Measurements from ENCODE around the gene TECTA.

Gene TECTA, protein sequence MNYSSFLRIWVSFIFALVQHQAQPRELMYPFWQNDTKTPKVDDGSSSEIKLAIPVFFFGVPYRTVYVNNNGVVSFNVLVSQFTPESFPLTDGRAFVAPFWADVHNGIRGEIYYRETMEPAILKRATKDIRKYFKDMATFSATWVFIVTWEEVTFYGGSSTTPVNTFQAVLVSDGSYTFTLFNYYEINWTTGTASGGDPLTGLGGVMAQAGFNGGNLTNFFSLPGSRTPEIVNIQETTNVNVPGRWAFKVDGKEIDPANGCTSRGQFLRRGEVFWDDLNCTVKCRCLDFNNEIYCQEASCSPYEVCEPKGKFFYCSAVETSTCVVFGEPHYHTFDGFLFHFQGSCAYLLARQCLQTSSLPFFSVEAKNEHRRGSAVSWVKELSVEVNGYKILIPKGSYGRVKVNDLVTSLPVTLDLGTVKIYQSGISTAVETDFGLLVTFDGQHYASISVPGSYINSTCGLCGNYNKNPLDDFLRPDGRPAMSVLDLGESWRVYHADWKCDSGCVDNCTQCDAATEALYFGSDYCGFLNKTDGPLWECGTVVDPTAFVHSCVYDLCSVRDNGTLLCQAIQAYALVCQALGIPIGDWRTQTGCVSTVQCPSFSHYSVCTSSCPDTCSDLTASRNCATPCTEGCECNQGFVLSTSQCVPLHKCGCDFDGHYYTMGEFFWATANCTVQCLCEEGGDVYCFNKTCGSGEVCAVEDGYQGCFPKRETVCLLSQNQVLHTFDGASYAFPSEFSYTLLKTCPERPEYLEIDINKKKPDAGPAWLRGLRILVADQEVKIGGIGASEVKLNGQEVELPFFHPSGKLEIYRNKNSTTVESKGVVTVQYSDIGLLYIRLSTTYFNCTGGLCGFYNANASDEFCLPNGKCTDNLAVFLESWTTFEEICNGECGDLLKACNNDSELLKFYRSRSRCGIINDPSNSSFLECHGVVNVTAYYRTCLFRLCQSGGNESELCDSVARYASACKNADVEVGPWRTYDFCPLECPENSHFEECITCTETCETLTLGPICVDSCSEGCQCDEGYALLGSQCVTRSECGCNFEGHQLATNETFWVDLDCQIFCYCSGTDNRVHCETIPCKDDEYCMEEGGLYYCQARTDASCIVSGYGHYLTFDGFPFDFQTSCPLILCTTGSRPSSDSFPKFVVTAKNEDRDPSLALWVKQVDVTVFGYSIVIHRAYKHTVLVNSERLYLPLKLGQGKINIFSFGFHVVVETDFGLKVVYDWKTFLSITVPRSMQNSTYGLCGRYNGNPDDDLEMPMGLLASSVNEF (N-terminal part only)

DNA sequence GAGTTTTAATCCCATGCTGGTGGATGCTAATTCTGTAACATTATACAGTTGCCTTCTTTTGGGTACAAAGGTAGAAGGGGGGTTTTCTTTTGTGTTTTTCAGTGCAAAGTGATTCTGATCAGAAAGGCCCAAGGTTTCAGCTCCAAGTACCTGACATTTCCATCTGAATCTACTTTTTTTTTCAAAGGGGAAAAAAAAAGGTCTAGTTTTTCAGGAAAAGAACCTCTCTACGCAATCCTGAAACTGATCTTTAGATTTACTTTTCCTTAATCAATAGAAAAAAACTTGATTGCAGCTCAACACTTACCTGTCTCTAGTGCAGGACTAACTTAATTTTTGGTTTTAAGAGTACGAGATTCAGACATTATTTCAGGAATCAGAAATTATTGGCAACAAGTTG is at the start of gene TECTA:
Gene TECTA, plus strand, starts transcription at position 301 of the 400 bp plus-strand sequence. CDS start 1,423 bp downstream, outside the sequence.
- Histone ChIP-seq H3K27ac (no peak within 1 kb of the TSS), H3K4me3 (no peak within 1 kb of the TSS)

DNA sequence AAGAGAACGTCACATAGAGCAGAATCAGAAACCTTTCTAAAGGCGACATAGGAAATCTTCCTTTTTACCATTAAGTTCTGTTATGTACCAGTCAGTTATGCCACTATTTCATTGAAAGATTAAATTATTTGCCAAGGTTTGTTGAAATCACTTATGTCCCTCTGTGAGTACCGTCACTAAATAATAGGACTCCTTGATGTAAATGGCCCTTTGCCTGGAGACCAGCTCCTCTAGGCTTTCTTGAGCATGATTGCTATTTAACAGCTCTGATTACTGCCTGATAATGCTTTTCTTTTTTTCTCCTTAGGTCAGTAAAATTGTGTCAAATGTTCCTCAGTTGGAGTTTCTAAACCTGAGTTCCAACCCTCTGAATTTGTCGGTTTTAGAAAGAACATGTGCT is 47.8 kb upstream of the TECTA start:
- no peak overlapping the region for H3K4me3 ChIP-seq
- H3K27ac ChIP-seq: no peak overlapping the region

DNA sequence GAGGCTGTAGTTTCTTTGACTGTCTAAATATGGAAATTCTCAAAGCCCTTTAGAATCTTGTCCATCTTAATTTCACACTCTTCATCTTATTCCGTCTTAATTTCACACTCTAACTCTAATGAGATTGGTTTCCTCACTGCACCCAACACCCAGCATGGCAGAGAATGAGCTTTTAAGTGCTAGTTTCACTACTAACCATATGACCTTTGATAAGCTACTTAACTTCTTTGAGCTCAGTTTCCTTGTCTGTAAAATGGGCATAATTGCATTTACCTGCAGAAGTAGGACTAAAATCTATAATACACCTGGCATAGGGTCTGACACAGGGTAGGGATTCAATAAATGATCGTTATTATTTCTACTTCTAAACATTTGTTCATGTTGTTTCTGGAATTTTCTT is 46.8 kb upstream of the TECTA start:
- no peak overlapping the region for H3K4me3 ChIP-seq
- H3K27ac ChIP-seq: no peak overlapping the region

DNA sequence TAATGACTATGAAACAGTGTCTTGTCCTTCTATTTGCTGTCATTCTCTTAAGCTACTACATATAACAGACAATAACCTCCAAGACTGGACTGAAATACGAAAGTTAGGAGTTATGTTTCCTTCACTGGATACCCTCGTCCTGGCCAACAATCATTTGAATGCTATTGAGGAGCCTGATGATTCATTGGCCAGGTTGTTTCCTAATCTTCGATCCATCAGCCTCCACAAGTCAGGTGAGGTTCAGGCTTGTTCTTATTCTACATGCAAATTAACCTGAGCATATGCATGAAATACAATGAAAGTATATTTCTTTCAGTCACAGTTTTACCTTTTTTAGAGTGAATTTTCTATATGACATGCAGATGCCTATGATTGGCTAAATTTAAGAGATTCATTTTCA is 46.0 kb upstream of the TECTA start:
- Histone ChIP-seq H3K4me3 (no peak overlapping the region), H3K27ac (no peak overlapping the region)

DNA sequence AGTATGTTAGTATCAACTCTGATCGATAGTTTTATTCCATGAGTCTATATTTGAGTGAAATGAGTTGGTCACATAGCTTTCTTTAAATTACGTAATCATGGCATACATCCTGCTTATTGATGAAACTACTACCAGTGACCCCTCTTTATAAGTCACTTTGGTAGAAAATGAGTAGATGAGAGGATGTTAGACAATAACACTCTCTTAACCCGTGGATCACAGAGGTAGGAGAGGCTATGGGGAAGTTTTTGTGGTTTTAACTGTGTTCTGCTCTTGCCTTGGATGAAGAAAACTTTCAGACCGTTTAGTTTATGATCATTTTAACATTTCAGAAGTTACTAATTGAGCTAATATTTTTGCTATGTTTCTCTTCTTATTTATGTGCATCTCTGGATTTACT is 43.1 kb upstream of the TECTA start:
- no peak overlapping the region for H3K27ac ChIP-seq
- no peak overlapping the region for H3K4me3 ChIP-seq

DNA sequence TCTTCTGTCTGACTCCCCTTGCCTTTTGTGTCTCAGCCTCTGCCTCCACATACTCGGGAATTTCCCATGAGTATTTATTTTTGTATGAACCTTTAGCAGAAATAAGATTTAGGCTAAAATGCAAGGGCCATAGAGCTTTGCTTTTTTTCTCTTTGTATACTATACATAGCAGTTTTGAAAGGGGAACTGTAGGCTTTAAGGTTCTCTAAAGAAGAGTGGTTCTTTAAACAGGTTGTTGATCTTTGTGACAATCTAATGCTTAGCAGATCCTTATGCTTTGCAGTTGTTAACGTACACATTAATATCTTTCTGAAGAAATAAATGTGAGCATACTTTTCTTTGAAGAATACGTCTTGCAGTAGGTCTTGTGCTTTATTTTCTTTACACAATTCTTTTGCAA is 42.1 kb upstream of the TECTA start:
- H3K4me3 ChIP-seq: no peak overlapping the region
- H3K27ac ChIP-seq: no peak overlapping the region

DNA sequence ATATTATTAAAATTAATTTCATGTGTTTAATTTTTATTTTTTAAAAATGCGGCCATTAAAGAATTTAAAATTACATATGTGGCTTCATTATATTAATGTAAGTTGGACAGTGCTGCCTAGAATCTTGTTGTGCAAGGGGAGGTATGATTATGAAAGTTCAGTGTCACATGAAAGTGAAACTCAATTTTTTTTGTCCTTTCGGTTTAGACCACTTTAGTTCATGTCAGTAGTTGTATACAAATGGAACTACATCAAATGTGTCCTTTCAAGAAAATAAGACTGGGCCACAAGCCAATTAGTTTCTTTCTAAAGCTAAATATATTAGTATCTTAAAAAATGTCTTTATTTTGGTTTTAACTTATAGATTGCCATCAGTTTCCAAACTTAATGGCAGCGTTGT is 41.4 kb upstream of the TECTA start:
- no peak overlapping the region for H3K4me3 ChIP-seq
- H3K27ac ChIP-seq: no peak overlapping the region

DNA sequence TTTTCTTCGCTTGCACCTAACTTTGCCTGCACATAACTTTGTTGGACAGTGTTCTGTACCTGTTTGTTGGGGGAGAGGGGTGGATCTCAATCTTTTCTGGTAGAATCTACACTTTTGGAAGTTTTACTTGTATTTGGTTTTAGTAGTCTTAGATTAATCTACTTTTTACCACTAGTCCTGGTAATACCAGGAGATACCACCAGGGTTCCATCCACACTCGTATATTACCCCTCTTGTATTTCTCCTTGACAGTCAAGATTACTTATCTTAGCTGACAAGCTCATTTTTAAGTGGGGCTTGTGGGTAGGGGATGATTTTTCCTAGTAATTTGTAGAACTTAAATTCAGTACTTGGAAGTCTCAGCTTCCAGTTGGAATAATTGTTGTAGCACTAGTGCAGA is 37.3 kb upstream of the TECTA start:
- Histone ChIP-seq H3K4me3 (no peak overlapping the region), H3K27ac (no peak overlapping the region)

DNA sequence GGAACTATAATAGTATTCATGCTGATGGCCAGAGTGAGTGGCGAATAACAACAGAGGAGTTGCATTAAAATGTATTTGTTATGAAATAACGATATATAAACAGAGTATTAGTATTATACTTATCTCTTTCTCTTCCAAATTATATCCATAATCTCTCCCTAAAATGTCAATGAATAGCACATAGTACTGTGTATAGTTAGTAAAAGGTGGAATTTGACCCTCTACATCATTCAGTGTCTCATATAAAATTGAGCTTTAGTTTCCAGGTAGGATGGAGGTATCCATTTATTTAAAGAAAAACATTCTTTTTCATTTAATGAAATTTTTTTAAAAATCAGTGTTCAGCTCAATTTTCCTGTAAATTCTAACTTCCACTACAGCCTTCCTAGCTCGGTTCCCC is 34.4 kb upstream of the TECTA start:
- Histone ChIP-seq H3K4me3 (no peak overlapping the region), H3K27ac (no peak overlapping the region)

DNA sequence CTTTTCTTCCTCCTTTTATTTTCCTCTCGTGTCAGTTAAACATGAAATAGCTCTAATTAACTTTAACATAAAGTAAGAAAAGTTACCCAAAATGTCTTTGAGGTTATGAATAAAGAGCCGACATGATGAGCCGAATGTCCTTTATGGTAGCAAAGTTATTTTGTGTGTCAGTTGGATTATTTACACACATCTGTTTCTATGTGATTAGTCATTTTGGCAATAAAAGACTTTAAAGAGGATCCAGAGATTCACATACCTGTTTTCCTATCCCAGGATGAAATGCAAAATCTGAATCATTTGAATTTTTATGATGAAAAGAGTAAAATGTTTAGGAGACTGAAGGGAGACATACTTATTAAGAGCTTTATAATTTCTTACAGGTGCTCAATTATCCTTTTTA is 34.0 kb upstream of the TECTA start:
- Histone ChIP-seq H3K27ac (no peak overlapping the region), H3K4me3 (no peak overlapping the region)

DNA sequence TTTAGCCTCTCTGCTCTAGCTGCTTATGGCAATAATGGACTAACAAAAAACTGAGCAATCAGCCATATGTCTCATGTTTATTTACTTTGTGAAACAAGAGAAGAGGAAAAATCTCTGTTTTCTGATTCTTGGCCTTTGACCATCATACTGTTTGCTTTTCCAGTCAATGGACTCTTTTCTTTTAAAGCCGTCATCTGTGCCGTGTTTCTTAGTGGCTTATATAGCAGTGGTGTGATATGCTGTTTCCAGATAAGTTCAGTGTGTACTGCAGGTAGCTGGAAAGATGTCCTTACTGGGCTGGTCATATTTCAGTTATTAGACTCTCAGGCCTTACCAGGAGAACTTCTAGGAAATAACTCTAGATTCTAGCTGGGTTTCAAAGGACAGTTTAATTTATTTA is 33.6 kb upstream of the TECTA start:
- H3K27ac ChIP-seq: no peak overlapping the region
- H3K4me3 ChIP-seq: no peak overlapping the region

DNA sequence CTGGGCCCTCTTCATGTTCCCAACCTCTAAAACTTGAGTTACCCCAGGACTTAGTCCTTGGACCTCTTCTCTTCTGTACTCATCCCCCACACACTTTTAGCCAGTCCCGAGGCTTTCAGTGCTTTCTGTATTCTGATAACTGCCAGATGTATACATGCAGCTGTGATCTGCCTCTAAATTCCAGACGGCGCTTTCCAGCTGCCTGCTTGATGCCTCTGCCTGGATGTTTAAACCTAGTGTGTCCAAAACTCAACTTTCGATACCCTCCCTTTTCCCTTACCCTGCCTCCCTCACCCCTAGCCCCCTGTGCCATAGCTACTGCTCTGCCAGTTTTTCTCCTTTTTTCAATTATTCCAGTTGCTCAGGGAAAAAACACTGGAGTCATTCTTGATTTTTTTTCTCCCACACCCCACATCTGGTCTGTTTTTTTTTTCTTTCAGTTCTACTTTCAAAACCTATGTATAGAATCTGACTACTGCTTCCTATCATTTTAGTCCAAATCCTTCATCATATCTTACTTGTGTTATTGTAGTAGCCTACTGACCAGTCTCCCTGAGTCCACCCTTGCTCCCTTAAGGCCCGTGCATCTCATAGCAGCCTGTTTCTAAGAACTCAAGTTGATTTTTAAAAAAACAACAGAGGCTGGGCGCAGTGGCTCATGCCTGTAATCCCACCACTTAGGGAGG is 32.9 kb upstream of the TECTA start:
- H3K27ac ChIP-seq: no peak overlapping the region

DNA sequence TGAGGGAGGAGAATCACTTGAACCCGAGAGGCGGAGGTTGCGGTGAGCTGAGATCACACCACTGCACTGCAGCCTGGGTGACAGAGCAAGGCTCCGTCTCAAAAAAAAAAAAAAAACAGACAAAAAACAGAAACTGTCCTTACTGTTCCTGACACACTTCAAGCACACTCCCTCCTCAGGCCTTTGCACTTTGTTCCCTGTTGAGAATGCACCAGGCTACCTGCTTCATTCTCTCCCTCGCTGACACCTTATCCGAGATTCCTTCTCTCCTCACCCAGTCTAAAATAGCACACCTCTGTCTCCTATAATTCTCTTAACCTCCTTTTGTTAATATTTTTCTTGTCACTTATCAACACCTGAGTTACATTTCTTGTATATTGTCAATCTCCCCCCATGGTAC is 32.3 kb upstream of the TECTA start:
- H3K27ac ChIP-seq: no peak overlapping the region
- no peak overlapping the region for H3K4me3 ChIP-seq

More for the DNA sequence above, 32.9 kb upstream of the TECTA start:
- no peak overlapping the region for H3K4me3 ChIP-seq

DNA sequence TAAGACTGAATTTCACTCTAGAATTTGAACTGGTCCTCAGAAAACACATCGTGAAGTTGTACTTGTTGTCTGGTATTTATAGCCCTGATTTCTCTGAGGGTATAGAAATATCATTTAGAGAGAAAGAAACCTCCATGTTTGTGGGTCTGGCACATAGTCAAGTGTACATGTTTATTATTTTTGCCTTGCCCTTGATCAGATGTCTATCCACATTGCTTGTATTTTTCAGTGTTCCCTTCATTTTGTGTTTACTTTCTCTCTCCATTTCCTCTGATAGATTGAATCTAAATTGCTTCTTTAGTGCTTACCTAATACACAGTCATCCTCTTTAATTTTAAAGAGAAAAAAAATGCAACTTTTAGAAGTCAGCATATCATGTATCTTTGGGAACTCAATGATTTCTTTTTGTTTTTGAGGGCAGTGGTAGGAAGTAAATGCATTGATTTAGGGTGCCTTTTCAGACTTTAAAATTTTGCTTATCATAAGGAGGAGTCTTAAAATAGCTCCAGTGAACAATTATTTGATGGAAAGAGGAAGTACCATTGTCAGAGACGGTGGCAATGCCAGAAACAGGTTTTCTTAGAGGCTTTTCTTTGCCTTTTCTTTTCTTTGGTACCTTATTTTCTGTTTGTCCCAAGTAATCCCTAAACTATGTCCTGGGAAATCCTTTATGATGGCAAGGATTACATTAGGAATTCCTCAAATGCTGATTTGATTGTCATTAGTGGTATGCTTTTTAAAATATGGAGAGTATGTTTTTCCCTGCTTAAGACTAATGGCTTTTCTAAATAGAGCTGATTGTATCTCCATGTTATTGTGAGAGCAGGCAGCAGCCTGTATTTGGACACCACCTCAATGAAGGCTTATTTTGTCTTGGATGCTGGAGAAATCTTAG is 29.8 kb upstream of the TECTA start:
- no peak overlapping the region for H3K4me3 ChIP-seq
- peak overlapping the region in 1 of 21 experiments; percentile 29 for H3K27ac ChIP-seq

DNA sequence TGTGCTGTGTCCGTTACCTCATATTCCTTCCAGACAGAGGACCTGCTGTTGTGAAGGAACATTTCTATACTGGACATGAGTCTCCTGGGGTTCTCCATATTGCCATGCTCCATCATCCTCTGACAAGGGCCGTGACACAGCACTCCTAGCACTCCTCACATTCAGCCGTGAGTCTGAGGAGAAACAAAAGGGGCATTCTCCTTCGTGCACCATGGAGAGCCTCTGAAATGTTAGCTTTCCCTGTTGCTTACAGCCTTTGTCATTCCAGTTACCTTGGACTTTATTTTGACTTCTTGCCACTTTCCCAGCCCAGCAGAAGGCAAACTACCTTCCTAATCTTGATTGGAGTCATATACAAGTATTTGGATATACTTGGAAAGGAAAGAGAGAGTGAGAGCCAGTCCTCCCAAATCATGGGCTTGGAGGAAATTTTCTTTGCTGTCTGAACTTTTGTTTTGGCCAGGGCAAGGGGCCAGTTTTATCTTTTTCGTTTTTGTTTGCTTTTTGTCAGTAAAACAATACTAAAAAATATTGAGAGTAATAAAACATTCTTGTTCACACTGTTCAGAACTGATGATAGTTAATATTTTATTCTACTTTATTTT is 29.1 kb upstream of the TECTA start:
- H3K27ac ChIP-seq: peak overlapping the region in 1 of 21 experiments; percentile 29
- no peak overlapping the region for H3K4me3 ChIP-seq

DNA sequence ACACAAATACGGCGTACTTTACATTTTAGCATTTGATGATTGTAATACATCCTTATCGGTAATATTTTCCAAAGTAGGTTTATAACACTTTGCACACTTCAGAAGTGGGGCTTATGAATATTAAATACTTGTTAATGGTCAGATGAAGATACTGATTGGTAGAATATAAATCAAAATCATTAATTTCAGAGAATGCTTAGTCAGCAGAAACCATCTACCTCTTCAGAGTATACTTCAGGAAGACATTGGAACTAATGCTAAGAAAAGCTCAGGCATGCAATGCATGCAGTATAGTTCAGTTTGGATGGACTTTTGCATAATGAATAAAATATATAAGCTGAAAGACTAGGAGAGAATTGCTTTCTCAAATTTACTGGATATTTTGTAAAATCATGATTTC is 19.7 kb upstream of the TECTA start:
- Histone ChIP-seq H3K27ac (no peak overlapping the region), H3K4me3 (no peak overlapping the region)

DNA sequence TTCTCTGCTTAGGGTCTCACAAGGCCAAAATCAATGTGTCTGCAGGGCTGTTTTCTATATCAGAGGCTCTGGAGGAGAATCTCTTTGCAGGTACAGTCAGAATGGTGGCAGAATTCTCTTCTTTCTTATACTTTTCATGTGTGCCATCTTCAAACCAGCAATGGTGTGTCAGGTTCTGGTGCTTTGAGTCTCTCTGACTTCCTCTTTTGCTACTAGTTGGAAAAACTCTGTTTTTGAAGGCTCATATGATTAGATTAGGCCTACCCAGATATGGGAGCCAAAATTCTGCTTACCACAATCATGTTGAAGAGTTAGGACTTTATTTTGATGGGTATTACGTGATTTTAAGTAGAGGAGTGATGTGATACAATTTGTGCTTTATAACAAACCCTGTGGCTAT is 18.8 kb upstream of the TECTA start:
- H3K4me3 ChIP-seq: no peak overlapping the region
- no peak overlapping the region for H3K27ac ChIP-seq

DNA sequence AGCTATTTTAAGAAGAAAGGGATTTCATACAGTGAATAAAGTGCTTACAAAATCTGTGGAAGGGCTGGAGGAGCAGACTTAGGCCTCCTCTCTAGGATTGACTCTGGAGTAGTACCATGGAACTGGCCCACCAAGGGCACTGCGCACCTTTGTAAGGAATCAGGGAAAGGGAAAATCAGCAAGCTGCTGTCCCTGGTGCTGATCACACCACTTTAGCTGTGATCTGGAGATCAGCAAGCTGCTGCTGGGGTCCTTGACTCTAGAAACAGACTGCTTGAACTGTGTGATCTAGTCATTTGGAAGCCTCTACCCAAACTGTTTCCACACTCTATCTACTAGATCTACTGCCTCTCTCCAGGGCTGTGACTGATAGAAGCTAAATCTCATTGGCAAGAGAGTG is 18.4 kb upstream of the TECTA start:
- Histone ChIP-seq H3K27ac (no peak overlapping the region), H3K4me3 (no peak overlapping the region)

Data from skin epidermis (tissue), 12 donors.